ENCODE results near the gene THTPA. TPM values are rescaled to one million over a fixed set of nuclear protein-coding genes. Genes with fewer than 3 reads are reported as not detected.
A peak's percentile ranks its signal among the peaks of the same experiment; 100 is the strongest.
"Not testable (repeated sequence)": the region's sequence is repeated elsewhere in the genome, so short reads cannot be mapped to it uniquely, and the experiment has no call there.

THTPA gene
- total RNA-seq, 1 donor from 2014 or later, result 7.7 TPM

DNA sequence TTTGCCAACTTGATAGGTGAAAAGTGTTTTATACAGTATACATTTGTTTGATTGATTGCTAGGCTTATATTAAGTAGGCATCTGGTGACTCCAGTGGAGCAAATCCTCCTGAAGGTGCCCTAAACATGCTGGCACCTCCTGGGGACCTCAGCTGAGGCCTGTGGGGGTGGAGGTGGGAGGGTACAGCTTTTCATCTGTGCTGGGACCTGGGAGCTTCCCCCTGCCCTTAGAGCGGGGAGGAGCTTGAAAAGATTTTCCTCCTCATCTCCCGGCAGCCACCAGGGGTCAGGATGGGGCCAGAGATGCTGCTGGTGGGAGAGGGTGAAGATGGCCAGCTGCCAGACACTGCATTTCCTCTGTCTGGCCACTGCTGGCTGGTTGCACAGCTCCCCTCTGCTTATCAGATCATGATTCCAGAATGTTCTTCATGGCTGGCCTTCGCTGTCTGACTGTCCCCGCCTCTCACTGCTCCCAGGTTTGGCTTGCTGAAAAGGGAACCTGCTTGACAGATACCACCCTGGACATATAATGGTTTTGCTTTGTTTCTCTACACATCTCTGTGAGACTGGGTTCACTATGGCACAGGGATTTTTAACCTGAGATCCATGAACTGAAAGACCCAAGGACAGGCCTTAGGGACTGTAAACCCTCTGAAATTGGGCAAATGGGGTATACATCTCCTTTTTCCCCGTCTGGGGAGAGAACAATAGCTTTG is 33.0 kb downstream of the THTPA start:
- Histone ChIP-seq H3K79me2 (ENCODE audit: low read depth) (no peaks in the 10 kb centered on the region), H3K4me1 (no peaks in the 10 kb centered on the region), H3K27me3 (no peaks in the 10 kb centered on the region), H3K36me3 (no peaks in the 10 kb centered on the region), H3K9me3 (ENCODE audit: low read depth) (no peaks in the 10 kb centered on the region), H3K4me2 (no peak overlapping the region), H3K9ac (no peak overlapping the region), H3K4me3 (no peak overlapping the region), H3F3A (ENCODE audit: low read depth) (no peaks in the 10 kb centered on the region), H2AFZ (replicated peaks) (peak overlapping the region; percentile 68), H3K27ac (no peak overlapping the region), H4K20me1 (ENCODE audit: low read depth) (no peaks in the 10 kb centered on the region)
- peak; percentile 89 for DNase-seq (ENCODE audit: low spot score)
- H3K9me3 Mint-ChIP-seq, result peaks cover 7% of the 10 kb centered on the region
- no peak overlapping the region for H3K4me3 Mint-ChIP-seq
- peaks cover 2% of the 10 kb centered on the region for H3K27me3 Mint-ChIP-seq (ENCODE audit: insufficient read depth, low read depth)
- peaks cover 4% of the 10 kb centered on the region for H3K4me1 Mint-ChIP-seq
- no peaks in the 10 kb centered on the region for H3K36me3 Mint-ChIP-seq
- H3K27ac Mint-ChIP-seq, result peak overlapping the region; percentile 39
- TF ChIP-seq, protein P1, sequence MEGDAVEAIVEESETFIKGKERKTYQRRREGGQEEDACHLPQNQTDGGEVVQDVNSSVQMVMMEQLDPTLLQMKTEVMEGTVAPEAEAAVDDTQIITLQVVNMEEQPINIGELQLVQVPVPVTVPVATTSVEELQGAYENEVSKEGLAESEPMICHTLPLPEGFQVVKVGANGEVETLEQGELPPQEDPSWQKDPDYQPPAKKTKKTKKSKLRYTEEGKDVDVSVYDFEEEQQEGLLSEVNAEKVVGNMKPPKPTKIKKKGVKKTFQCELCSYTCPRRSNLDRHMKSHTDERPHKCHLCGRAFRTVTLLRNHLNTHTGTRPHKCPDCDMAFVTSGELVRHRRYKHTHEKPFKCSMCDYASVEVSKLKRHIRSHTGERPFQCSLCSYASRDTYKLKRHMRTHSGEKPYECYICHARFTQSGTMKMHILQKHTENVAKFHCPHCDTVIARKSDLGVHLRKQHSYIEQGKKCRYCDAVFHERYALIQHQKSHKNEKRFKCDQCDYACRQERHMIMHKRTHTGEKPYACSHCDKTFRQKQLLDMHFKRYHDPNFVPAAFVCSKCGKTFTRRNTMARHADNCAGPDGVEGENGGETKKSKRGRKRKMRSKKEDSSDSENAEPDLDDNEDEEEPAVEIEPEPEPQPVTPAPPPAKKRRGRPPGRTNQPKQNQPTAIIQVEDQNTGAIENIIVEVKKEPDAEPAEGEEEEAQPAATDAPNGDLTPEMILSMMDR (IDR thresholded peaks at IDR 0.05), result peak; percentile 78
- TF ChIP-seq EZH2phosphoT487 (IDR thresholded peaks at IDR 0.05), result no peak

DNA sequence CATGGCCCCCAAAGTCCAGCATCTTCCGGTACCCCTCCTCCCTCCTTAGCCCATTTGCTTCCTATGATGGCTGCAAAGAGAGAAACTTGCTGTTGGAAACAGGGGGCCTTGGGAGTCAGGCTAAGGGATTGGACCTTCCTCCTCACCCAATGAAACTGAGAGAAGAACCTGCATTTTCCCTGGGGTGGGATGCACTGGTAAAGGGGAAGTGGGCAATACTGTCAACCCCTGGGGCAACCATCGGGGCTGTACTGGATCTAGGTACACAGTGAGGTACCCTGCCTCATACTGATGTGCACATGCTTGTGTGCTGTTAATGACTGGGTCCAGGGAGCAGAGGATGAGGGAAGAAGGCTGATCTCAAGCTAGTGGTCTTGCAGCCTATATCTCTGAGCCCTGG is 33.5 kb downstream of the THTPA start:
- Mint-ChIP-seq H3K4me1 (peaks cover 4% of the 10 kb centered on the region), H3K36me3 (no peaks in the 10 kb centered on the region), H3K27me3 (ENCODE audit: insufficient read depth, low read depth) (peaks cover 2% of the 10 kb centered on the region), H3K4me3 (no peak overlapping the region), H3K27ac (no peak overlapping the region), H3K9me3 (peaks cover 7% of the 10 kb centered on the region)
- no peaks in the 10 kb centered on the region for H3K79me2 ChIP-seq (ENCODE audit: low read depth)
- TF ChIP-seq, protein P1 (IDR thresholded peaks at IDR 0.05), result no peak
- TF ChIP-seq EZH2 (IDR thresholded peaks at IDR 0.05) (no peak), EZH2phosphoT487 (IDR thresholded peaks at IDR 0.05) (no peak)
- peak overlapping the region; percentile 59 for H2AFZ ChIP-seq (replicated peaks)
- no peaks in the 10 kb centered on the region for H3K36me3 ChIP-seq
- H3K9ac ChIP-seq, result no peak overlapping the region
- H4K20me1 ChIP-seq (ENCODE audit: low read depth), result no peaks in the 10 kb centered on the region
- no peaks in the 10 kb centered on the region for H3K9me3 ChIP-seq (ENCODE audit: low read depth)
- no peaks in the 10 kb centered on the region for H3K4me1 ChIP-seq
- H3K27me3 ChIP-seq, result no peaks in the 10 kb centered on the region
- no peak overlapping the region for H3K4me2 ChIP-seq
- H3K27ac ChIP-seq, result no peak overlapping the region
- DNase-seq (ENCODE audit: low spot score), result no peak
- H3K4me3 ChIP-seq, result no peak overlapping the region
- H3F3A ChIP-seq (ENCODE audit: low read depth), result no peaks in the 10 kb centered on the region

DNA sequence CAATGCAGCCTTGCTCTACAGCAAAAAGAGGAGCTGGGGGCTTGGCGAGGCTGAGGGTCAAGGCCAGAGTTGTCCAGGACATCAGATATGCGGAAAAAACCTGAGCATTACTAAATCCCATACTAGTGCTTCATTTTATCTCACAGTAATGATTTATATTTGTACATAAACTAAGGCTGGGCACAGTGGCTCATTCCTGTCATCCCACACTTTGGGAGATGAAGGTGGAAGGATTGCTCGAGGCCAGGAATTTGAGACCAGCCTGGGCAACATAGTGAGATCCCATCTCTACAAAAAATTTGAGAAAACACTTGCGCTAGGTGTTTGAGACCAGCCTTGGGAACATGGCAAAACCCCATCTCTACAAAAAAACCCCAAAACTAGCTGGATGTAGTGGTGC is 34.1 kb downstream of the THTPA start:
- H3K9ac ChIP-seq, result no peak overlapping the region
- no peaks in the 10 kb centered on the region for H3K36me3 ChIP-seq
- TF ChIP-seq EZH2 (IDR thresholded peaks at IDR 0.05), result no peak
- no peak for TF ChIP-seq EZH2phosphoT487 (IDR thresholded peaks at IDR 0.05)
- TF ChIP-seq, protein P1 (IDR thresholded peaks at IDR 0.05), result no peak
- no peak overlapping the region for H2AFZ ChIP-seq (replicated peaks)
- H3K36me3 Mint-ChIP-seq, result no peaks in the 10 kb centered on the region
- H3K9me3 ChIP-seq (ENCODE audit: low read depth), result no peaks in the 10 kb centered on the region
- H3K4me3 ChIP-seq, result no peak overlapping the region
- H3K4me1 ChIP-seq, result no peaks in the 10 kb centered on the region
- peaks cover 7% of the 10 kb centered on the region for H3K9me3 Mint-ChIP-seq
- no peak overlapping the region for H3K27ac ChIP-seq
- no peak for DNase-seq (ENCODE audit: low spot score)
- H3K4me3 Mint-ChIP-seq, result no peak overlapping the region
- peaks cover 2% of the 10 kb centered on the region for H3K27me3 Mint-ChIP-seq (ENCODE audit: insufficient read depth, low read depth)
- H3F3A ChIP-seq (ENCODE audit: low read depth), result no peaks in the 10 kb centered on the region
- H3K27ac Mint-ChIP-seq, result no peak overlapping the region
- H3K79me2 ChIP-seq (ENCODE audit: low read depth), result no peaks in the 10 kb centered on the region
- no peaks in the 10 kb centered on the region for H3K27me3 ChIP-seq
- H3K4me2 ChIP-seq, result no peak overlapping the region
- H4K20me1 ChIP-seq (ENCODE audit: low read depth), result no peaks in the 10 kb centered on the region
- H3K4me1 Mint-ChIP-seq, result peaks cover 4% of the 10 kb centered on the region

DNA sequence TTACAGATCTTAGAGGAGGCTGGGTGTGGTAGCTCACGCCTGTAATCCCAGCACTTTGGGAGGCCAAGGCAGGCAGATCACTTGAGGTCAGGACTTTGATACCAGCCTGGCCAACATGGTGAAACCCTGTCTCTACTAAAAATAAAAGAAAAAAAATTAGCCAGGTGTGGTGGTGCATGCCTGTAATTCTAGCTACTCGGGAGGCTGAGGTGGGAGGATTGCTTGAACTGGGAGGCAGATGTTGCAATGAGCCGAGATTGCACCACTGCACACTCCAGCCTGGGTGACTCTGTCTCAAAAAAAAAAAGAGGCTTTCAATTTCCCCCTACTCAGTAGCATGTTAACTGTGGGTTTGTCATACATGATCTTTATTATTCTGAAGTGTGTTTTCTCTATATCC is 38.1 kb downstream of the THTPA start:
- not testable (repeated sequence) for H3K4me1 Mint-ChIP-seq; H3K27ac Mint-ChIP-seq; H3K79me2 ChIP-seq (ENCODE audit: low read depth); H3K36me3 ChIP-seq; H3F3A ChIP-seq (ENCODE audit: low read depth); H3K27me3 ChIP-seq; DNase-seq (ENCODE audit: low spot score); H3K4me1 ChIP-seq; H3K4me3 Mint-ChIP-seq; H3K27me3 Mint-ChIP-seq (ENCODE audit: insufficient read depth, low read depth); H2AFZ ChIP-seq (replicated peaks); H3K4me2 ChIP-seq; H3K9ac ChIP-seq; H3K4me3 ChIP-seq; H3K9me3 ChIP-seq (ENCODE audit: low read depth); H4K20me1 ChIP-seq (ENCODE audit: low read depth); H3K27ac ChIP-seq; H3K9me3 Mint-ChIP-seq; H3K36me3 Mint-ChIP-seq

Data from neural progenitor cell (in vitro differentiated cells).